OCI-M2 (cell line): ENCODE measurements around the gene LYPD1.
"Not testable (repeated sequence)": the region's sequence is repeated elsewhere in the genome, so short reads cannot be mapped to it uniquely, and the experiment has no call there.

Experiments used
- DNase-seq: peaks from one replicate; lab custom pipeline; 2025; ENCODE audit not compliant: unreplicated experiment; lab: John Stamatoyannopoulos, UW

The LYPD1 gene

GRCh38 chr2:132669908-132670495 is at the start of gene LYPD1:
Gene LYPD1 (minus strand): TSS chr2:132670205. CDS start chr2:132669932, 273 bp downstream.
- no peak for DNase-seq

GRCh38 chr2:132719480-132719879 is 49.5 kb upstream of the LYPD1 start:
- DNase-seq: no peak

- no peak for DNase-seq
Observed at GRCh38 chr2:132716954-132717353, 46.9 kb upstream of the LYPD1 start.

GRCh38 chr2:132715386-132716351 is 45.7 kb upstream of the LYPD1 start:
- DNase-seq: no peak

- DNase-seq: no peak
Observed at GRCh38 chr2:132703396-132703795, 33.4 kb upstream of the LYPD1 start.

GRCh38 chr2:132701810-132702209 is 31.8 kb upstream of the LYPD1 start:
- DNase-seq: no peak

GRCh38 chr2:132699802-132700201 is 29.8 kb upstream of the LYPD1 start:
- not testable (repeated sequence) for DNase-seq

GRCh38 chr2:132698347-132698746 is 28.3 kb upstream of the LYPD1 start:
- DNase-seq: not testable (repeated sequence)

GRCh38 chr2:132697556-132698205 is 27.7 kb upstream of the LYPD1 start:
- no peak for DNase-seq

GRCh38 chr2:132692816-132693215 is 22.8 kb upstream of the LYPD1 start:
- no peak for DNase-seq

GRCh38 chr2:132691556-132691955 is 21.6 kb upstream of the LYPD1 start:
- no peak for DNase-seq

GRCh38 chr2:132690664-132691303 is 20.8 kb upstream of the LYPD1 start:
- no peak for DNase-seq

- DNase-seq: no peak
Observed at GRCh38 chr2:132681766-132682165, 11.8 kb upstream of the LYPD1 start.

GRCh38 chr2:132680544-132680943 is 10.5 kb upstream of the LYPD1 start:
- DNase-seq: no peak

GRCh38 chr2:132678483-132678882 is 8.5 kb upstream of the LYPD1 start:
- DNase-seq: no peak

GRCh38 chr2:132677661-132678060 is 7.7 kb upstream of the LYPD1 start:
- DNase-seq: no peak

GRCh38 chr2:132676999-132677398 is 7.0 kb upstream of the LYPD1 start:
- DNase-seq: no peak

- no peak for DNase-seq
Observed at GRCh38 chr2:132671151-132671835, 1.3 kb upstream of the LYPD1 start.

GRCh38 chr2:132670496-132671150 is 618 bp upstream of the LYPD1 start:
- DNase-seq: no peak
